A549 (cell line): ENCODE data around the gene TMEM255A. TPM values are rescaled to one million over a fixed set of nuclear protein-coding genes. Genes with fewer than 3 reads are reported as not detected.

ENCODE experiments used
- ATAC-seq, 2 experiments: fragments of 200-7000 bp in 1 of 2; fragments of >200 bp in 1 of 2; cut with Nextera tagmentation in 1 of 2; cut with Tn5 transposase in 1 of 2; 3 replicates each; pipeline versions ENCODE4 v1.8.0 to v1.9.1; 2018 to 2020; ENCODE audit warnings: mild to moderate bottlenecking in 1 of 2, moderate library complexity in 1 of 2
- CTCF ChIA-PET: fragments of 300-600 bp; sonication (Branson Sonifier 250); formaldehyde crosslinking; extraction: SDS; loops from one replicate; lab custom pipeline; 2021; ENCODE audit warnings: antibody characterized with exemption, inconsistent platforms; lab: Yijun Ruan, JAX
- POLR2A ChIA-PET: fragments of 350-600 bp; formaldehyde crosslinking; extraction: SDS; loops from one replicate; lab custom pipeline; 2021; ENCODE audit warnings: antibody characterized with exemption, inconsistent platforms; lab: Yijun Ruan, JAX
- DNase-seq, 2 experiments: peaks; one replicate each; pipeline versions ENCODE4 v3.0.0 to v3.0.0-alpha.2; 2011 to 2016; ENCODE audit warnings: low read depth in 1 of 2, low spot score in 1 of 2
- FAIRE-seq: peaks from 2 replicates; lab custom pipeline; 2011; peaks lifted over from hg19 to GRCh38; lab: Jason Lieb, UNC
- H3K27ac ChIP-seq, 2 experiments: fragments of >200 bp; sonication (Bioruptor Twin); formaldehyde crosslinking; 3 replicates each; pipeline ENCODE4 v1.5.1; 2016 to 2017
- H3K4me1 ChIP-seq: fragments of >200 bp; sonication (Bioruptor Twin); formaldehyde crosslinking; 3 replicates; pipeline ENCODE4 v1.6.1; 2016
- H3K4me2 ChIP-seq: fragments of >200 bp; sonication (Bioruptor Twin); formaldehyde crosslinking; 3 replicates; pipeline ENCODE4 v1.6.1; 2016
- H3K4me3 ChIP-seq: fragments of >200 bp; sonication (Bioruptor Twin); formaldehyde crosslinking; 3 replicates; pipeline ENCODE4 v1.5.1; 2016
- H3K9me3 ChIP-seq: fragments of >200 bp; sonication (Bioruptor Twin); formaldehyde crosslinking; 3 replicates; pipeline ENCODE4 v1.6.1; 2016
- CBX2 ChIP-seq: fragments of 200-600 bp; sonication (generic); IDR thresholded peaks from 2 replicates; pipeline ENCODE4 v1.6.1; 2016; ENCODE audit warnings: low read depth, mild to moderate bottlenecking, borderline replicate concordance
- CBX8 ChIP-seq: fragments of 200-600 bp; sonication (generic); IDR thresholded peaks from 2 replicates; pipeline ENCODE4 v1.6.1; 2016
- CHD2 ChIP-seq: fragments of 150-350 bp; IDR thresholded peaks from 2 replicates; pipeline ENCODE4 v1.6.1; 2014; ENCODE audit warnings: low read length; ENCODE audit not compliant: partially characterized antibody
- EHMT2 ChIP-seq: fragments of 200-600 bp; sonication (generic); IDR thresholded peaks from 2 replicates; pipeline ENCODE4 v1.6.1; 2016; ENCODE audit warnings: antibody characterized with exemption, low read depth, mild to moderate bottlenecking, moderate library complexity
- ELK1 ChIP-seq: fragments of 150-350 bp; IDR thresholded peaks from 2 replicates; pipeline ENCODE4 v1.6.1; 2014; ENCODE audit warnings: low read depth, mild to moderate bottlenecking, low read length
- EP300 ChIP-seq, 2 experiments: fragments of >200 bp; sonication (Bioruptor Twin); formaldehyde crosslinking; IDR thresholded peaks; 2 replicates in 1 of 2; 3 replicates in 1 of 2; pipeline ENCODE4 v1.6.1; 2016 to 2017
- FOSB ChIP-seq: fragments of 250-450 bp; sonication (Bioruptor Pico); IDR thresholded peaks from 2 replicates; pipeline ENCODE4 v1.5.0; 2020; ENCODE audit warnings: mild to moderate bottlenecking, moderate library complexity
- FOXS1 ChIP-seq: fragments of 250-450 bp; sonication (Bioruptor Pico); IDR thresholded peaks from 2 replicates; pipeline ENCODE4 v1.5.0; 2020; ENCODE audit warnings: mild to moderate bottlenecking, moderate library complexity
- GATA3 ChIP-seq: IDR thresholded peaks from 2 replicates; pipeline ENCODE4 v1.6.1; 2012; ENCODE audit warnings: borderline replicate concordance
- HDAC2 ChIP-seq: fragments of 200-600 bp; sonication (generic); IDR thresholded peaks from 2 replicates; pipeline ENCODE4 v1.6.1; 2016
- HOXB5 ChIP-seq: fragments of 250-450 bp; sonication (Bioruptor Pico); IDR thresholded peaks from 2 replicates; pipeline ENCODE4 v1.5.0; 2020; ENCODE audit warnings: mild to moderate bottlenecking, moderate library complexity
- JUNB ChIP-seq: fragments of >200 bp; sonication (Bioruptor Twin); formaldehyde crosslinking; IDR thresholded peaks from 2 replicates; pipeline ENCODE4 v1.6.1; 2016
- MAZ ChIP-seq: fragments of 150-350 bp; IDR thresholded peaks from 2 replicates; pipeline ENCODE4 v1.6.1; 2014; ENCODE audit warnings: antibody characterized with exemption, low read depth, low read length, borderline replicate concordance
- NFE2L2 ChIP-seq: fragments of 150-350 bp; conservative IDR thresholded peaks from 2 replicates; pipeline ENCODE4 v1.6.1; 2014; ENCODE audit warnings: low read length
- NPAS2 ChIP-seq: fragments of 250-450 bp; sonication (Bioruptor Pico); IDR thresholded peaks from 2 replicates; pipeline ENCODE4 v1.8.0; 2022; ENCODE audit warnings: mild to moderate bottlenecking, moderate library complexity, borderline replicate concordance
- PBX3 ChIP-seq: IDR thresholded peaks from 2 replicates; pipeline ENCODE4 v1.6.1; 2012
- POLR2A ChIP-seq: IDR thresholded peaks from 2 replicates; pipeline ENCODE4 v1.6.1; 2012; ENCODE audit warnings: mild to moderate bottlenecking, low read length
- RAD21 ChIP-seq, 2 experiments: fragments of >200 bp in 1 of 2; sonication (Bioruptor Twin) in 1 of 2; formaldehyde crosslinking in 1 of 2; IDR thresholded peaks in 1 of 2; conservative IDR thresholded peaks in 1 of 2; 2 replicates in 1 of 2; 3 replicates in 1 of 2; pipeline ENCODE4 v1.6.1; 2012 to 2018; ENCODE audit warnings: inconsistent platforms in 1 of 2
- RARB ChIP-seq: fragments of 250-450 bp; sonication (Bioruptor Pico); IDR thresholded peaks from 2 replicates; pipeline ENCODE4 v1.8.0; 2021; ENCODE audit warnings: mild to moderate bottlenecking, moderate library complexity
- RCOR1 ChIP-seq: fragments of 150-350 bp; IDR thresholded peaks from 2 replicates; pipeline ENCODE4 v1.6.1; 2014; ENCODE audit warnings: antibody characterized with exemption, low read length, low read depth
- REST ChIP-seq: fragments of 200-600 bp; sonication (generic); IDR thresholded peaks from 2 replicates; pipeline ENCODE4 v1.6.1; 2016; ENCODE audit warnings: antibody characterized with exemption, mild to moderate bottlenecking, moderate library complexity
- SMC3 ChIP-seq: fragments of >200 bp; sonication (Bioruptor Twin); formaldehyde crosslinking; IDR thresholded peaks from 3 replicates; pipeline ENCODE4 v1.6.1; 2018; ENCODE audit warnings: inconsistent platforms
- SREBF2 ChIP-seq: fragments of 450-650 bp; IDR thresholded peaks from 2 replicates; pipeline ENCODE4 v1.6.1; 2014; ENCODE audit warnings: mild to moderate bottlenecking, moderate library complexity
- TP53 ChIP-seq: fragments of 250-450 bp; sonication (Bioruptor Pico); IDR thresholded peaks from 2 replicates; pipeline ENCODE4 v1.5.0; 2021; ENCODE audit warnings: mild to moderate bottlenecking, moderate library complexity
- USF2 ChIP-seq: fragments of 450-650 bp; IDR thresholded peaks from 2 replicates; pipeline ENCODE4 v1.6.1; 2014; ENCODE audit warnings: antibody characterized with exemption
- WGBS: methylation state at CpG from one replicate; pipeline ENCODE4 v1.1.6; 2017; ENCODE audit errors: missing lambda C conversion rate; 5-methylcytosine and 5-hydroxymethylcytosine counted together
- polyA plus RNA-seq, 4 experiments: library from polyadenylated mRNA; depleted of rRNA in 3 of 4; stranded (reverse); fragments of >200 nt; fragmentation: RNase III in 1 of 4; extraction: RNeasy Plus Mini Kit Qiagen cat#74134 plus additional on column Dnase treatment in 1 of 4; gene quantifications; 2 replicates in 3 of 4; 3 replicates in 1 of 4; pipeline ENCODE4 v1.2.3, GENCODE V29; 2011 to 2017

TMEM255A gene
- polyA plus RNA-seq, 2 of the 4 experiments (the other 2 are of a cell fraction): 0.03 to 0.16 TPM

GRCh38 chrX:120282697-120283096 lies 28.6 kb downstream of the TMEM255A start:
- no peaks in the 10 kb centered on the region for H3K4me1 ChIP-seq
- POLR2A ChIA-PET: no interaction called here
- no peak for TF ChIP-seq JUNB
- TF ChIP-seq SMC3: no peak
- no peak for TF ChIP-seq CBX2
- TF ChIP-seq NPAS2 (CRISPR knock-in tag): no peak
- TF ChIP-seq TP53 (CRISPR knock-in tag): no peak
- TF ChIP-seq, all 56 proteins: peak for 0
- Histone ChIP-seq H3K27ac (no peak overlapping the region), H3K4me3 (no peak overlapping the region), H3K9me3 (no peaks in the 10 kb centered on the region), H3K4me2 (no peak overlapping the region)
- DNase-seq (no peak), ATAC-seq (no peak), FAIRE-seq (no peak)
- CTCF ChIA-PET: interaction anchor here (2.5 kb wide), 1 partner anchor 27 kb away, joined by 5 read pairs; no protein-coding TSS in a partner anchor
- WGBS: 6% methylated on average over 1 of the region's 1 CpG

- Histone ChIP-seq H3K9me3 (no peaks in the 10 kb centered on the region), H3K27ac (no peak overlapping the region), H3K4me3 (no peak overlapping the region), H3K4me2 (no peak overlapping the region)
- WGBS: 53% methylated on average over 4 of the region's 4 CpGs
- FAIRE-seq (no peak), DNase-seq (no peak), ATAC-seq (no peak)
- POLR2A ChIA-PET: no interaction called here
- CTCF ChIA-PET: interaction anchor here (2.5 kb wide), 1 partner anchor 28 kb away, joined by 5 read pairs; no protein-coding TSS in a partner anchor
- TF ChIP-seq CBX2: no peak
- no peak for TF ChIP-seq EP300 (IDR thresholded peaks at IDR 0.05)
- no peak for TF ChIP-seq TP53 (CRISPR knock-in tag)
- no peak for TF ChIP-seq REST
- no peak for TF ChIP-seq EHMT2
- no peak for TF ChIP-seq HDAC2
- TF ChIP-seq FOSB (CRISPR knock-in tag): no peak
- no peak for TF ChIP-seq SREBF2
- no peak for TF ChIP-seq RCOR1
- TF ChIP-seq, all 56 proteins: peak for 0
- H3K4me1 ChIP-seq: no peaks in the 10 kb centered on the region
These were observed 29.5 kb downstream of the TMEM255A start for GRCh38 chrX:120281761-120282160.

GRCh38 chrX:120281021-120281624 lies 30.1 kb downstream of the TMEM255A start:
- ATAC-seq (no peak), DNase-seq (no peak), FAIRE-seq (no peak)
- Histone ChIP-seq H3K4me3 (no peak overlapping the region), H3K27ac (no peak overlapping the region), H3K4me1 (no peaks in the 10 kb centered on the region), H3K9me3 (no peaks in the 10 kb centered on the region), H3K4me2 (no peak overlapping the region)
- ChIA-PET POLR2A (no interaction called here), CTCF (interaction anchor here (2.5 kb wide), 1 partner anchor 29 kb away, joined by 5 read pairs; no protein-coding TSS in a partner anchor)
- 46% methylated on average over 10 of the region's 10 CpGs for WGBS
- TF ChIP-seq NFE2L2 (no peak), RAD21 (conservative IDR thresholded peaks at IDR 0.05 in 1 of 2, IDR thresholded peaks at IDR 0.05 in 1 of 2) (no peak), FOXS1 (CRISPR knock-in tag) (no peak), CHD2 (no peak), USF2 (no peak), GATA3 (no peak), RARB (CRISPR knock-in tag) (no peak), MAZ (no peak), ELK1 (no peak), CBX8 (no peak), POLR2A (no peak), HOXB5 (CRISPR knock-in tag) (no peak), PBX3 (no peak), HDAC2 (no peak), EHMT2 (no peak), RCOR1 (no peak)
